ENCODE measurements around the gene NRG3. TPM values are rescaled to one million over a fixed set of nuclear protein-coding genes. Genes with fewer than 3 reads are reported as not detected.

NRG3 gene
- total RNA-seq, 6 experiments from 2014 or later, result not detected

DNA sequence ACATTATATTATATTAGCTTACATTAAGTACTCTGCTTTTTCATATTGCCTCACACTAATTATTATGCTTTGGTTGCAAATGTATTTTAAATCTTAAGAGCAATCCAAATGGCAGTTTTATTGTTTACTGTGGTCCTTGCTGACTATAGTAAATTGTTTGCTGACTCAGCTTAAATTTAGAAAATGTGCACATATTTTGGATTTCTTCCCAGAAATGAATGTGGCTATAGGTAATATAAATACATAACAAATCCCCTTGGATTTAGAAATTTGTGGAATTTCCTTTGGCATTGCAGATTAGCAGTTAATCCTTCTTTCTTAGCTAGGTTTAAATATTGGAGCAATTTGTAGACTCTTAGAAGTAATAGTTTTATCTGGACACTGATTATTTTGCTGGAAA is 565.8 kb downstream of the NRG3 start:
- H3K4me3 Mint-ChIP-seq, result no peak overlapping the region
- no peaks in the 10 kb centered on the region for H3K4me1 Mint-ChIP-seq (ENCODE audit: low read depth)
- DNase-seq, result no peak
- no peaks in the 10 kb centered on the region for H3K27me3 Mint-ChIP-seq (ENCODE audit: insufficient read depth)
- H3K27ac Mint-ChIP-seq, result no peak overlapping the region
- H3K9me3 Mint-ChIP-seq, result peaks cover 16% of the 10 kb centered on the region
- TF ChIP-seq, protein P1, sequence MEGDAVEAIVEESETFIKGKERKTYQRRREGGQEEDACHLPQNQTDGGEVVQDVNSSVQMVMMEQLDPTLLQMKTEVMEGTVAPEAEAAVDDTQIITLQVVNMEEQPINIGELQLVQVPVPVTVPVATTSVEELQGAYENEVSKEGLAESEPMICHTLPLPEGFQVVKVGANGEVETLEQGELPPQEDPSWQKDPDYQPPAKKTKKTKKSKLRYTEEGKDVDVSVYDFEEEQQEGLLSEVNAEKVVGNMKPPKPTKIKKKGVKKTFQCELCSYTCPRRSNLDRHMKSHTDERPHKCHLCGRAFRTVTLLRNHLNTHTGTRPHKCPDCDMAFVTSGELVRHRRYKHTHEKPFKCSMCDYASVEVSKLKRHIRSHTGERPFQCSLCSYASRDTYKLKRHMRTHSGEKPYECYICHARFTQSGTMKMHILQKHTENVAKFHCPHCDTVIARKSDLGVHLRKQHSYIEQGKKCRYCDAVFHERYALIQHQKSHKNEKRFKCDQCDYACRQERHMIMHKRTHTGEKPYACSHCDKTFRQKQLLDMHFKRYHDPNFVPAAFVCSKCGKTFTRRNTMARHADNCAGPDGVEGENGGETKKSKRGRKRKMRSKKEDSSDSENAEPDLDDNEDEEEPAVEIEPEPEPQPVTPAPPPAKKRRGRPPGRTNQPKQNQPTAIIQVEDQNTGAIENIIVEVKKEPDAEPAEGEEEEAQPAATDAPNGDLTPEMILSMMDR (IDR thresholded peaks at IDR 0.05), result no peak
- H3K36me3 Mint-ChIP-seq (ENCODE audit: low read depth), result no peaks in the 10 kb centered on the region

DNA sequence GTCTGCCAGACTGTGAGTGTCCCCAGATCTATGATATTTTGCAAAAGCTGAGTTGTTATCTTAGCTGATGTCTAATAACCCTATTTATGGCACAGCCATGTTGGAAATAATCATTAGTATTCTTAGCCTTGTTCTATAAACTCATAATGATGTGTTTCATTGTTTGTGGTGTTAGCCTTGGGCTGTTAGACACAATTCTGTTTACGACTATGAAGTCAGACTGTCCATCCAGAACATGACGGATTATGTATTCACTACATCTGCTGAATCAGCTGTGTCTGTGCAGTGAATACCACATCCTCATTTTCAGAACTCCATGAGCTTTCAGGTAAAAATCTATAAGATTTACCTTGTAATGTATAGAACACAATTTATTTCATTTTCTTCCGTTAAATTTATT is 577.1 kb downstream of the NRG3 start:
- no peak for DNase-seq
- no peaks in the 10 kb centered on the region for H3K27me3 Mint-ChIP-seq (ENCODE audit: insufficient read depth)
- no peak overlapping the region for H3K4me3 Mint-ChIP-seq
- H3K36me3 Mint-ChIP-seq (ENCODE audit: low read depth), result no peaks in the 10 kb centered on the region
- TF ChIP-seq, protein P1 (IDR thresholded peaks at IDR 0.05), result no peak
- no peak overlapping the region for H3K27ac Mint-ChIP-seq
- H3K9me3 Mint-ChIP-seq, result peaks cover 20% of the 10 kb centered on the region
- no peaks in the 10 kb centered on the region for H3K4me1 Mint-ChIP-seq (ENCODE audit: low read depth)

DNA sequence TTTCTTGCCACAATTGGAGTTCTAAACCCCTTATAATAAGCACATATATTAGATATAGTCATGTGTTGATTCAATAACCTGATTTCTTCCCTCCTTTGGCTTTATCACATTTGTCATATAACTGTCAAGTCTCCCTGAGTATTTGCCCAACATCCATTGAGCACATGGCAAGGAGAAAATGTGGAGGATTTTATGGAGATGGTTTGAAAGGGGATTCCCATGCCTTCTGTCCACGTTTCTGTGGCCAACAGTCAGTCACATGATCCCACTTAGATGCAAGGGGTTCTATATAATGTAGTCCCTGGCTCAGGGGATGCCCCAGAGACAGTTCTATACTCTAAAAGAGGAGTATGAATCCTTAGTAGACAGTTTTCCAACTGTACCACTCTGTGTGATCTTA is 577.7 kb downstream of the NRG3 start:
- TF ChIP-seq, protein P1 (IDR thresholded peaks at IDR 0.05), result no peak
- no peaks in the 10 kb centered on the region for H3K36me3 Mint-ChIP-seq (ENCODE audit: low read depth)
- H3K9me3 Mint-ChIP-seq, result peaks cover 16% of the 10 kb centered on the region
- no peak overlapping the region for H3K4me3 Mint-ChIP-seq
- H3K4me1 Mint-ChIP-seq (ENCODE audit: low read depth), result no peaks in the 10 kb centered on the region
- H3K27me3 Mint-ChIP-seq (ENCODE audit: insufficient read depth), result no peaks in the 10 kb centered on the region
- DNase-seq, result no peak
- no peak overlapping the region for H3K27ac Mint-ChIP-seq

DNA sequence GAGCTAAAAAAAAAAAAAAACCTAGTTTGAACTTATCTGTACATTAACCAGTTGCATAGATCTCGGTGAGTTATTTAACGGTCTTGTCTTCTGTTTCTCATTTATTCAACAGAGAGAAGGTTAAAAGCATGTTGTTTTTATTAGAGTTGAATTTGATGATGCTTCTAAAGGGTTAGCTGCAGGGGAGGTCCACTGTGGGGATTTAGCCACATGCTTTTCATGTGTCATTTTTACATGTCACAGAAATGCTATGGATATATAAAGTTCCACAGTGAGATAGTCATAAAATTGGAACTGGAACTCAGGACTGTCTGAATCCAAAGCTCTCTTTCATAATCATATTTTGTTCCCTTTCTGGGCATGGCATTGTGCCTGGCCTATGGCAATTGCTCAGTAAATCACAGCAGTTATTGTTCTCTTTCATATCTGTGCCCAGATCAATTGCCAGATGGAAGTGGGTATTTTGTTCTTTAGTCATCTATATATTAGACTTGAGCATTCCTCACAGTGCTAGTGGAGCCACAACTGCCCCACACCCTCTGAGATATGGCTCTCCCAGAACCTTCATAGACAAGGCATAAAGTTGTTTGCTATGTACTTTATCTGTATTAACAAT is 578.8 kb downstream of the NRG3 start:
- no peak for DNase-seq
- Mint-ChIP-seq H3K9me3 (peaks cover 16% of the 10 kb centered on the region), H3K36me3 (ENCODE audit: low read depth) (no peaks in the 10 kb centered on the region), H3K4me3 (no peak overlapping the region), H3K27me3 (ENCODE audit: insufficient read depth) (no peaks in the 10 kb centered on the region), H3K27ac (no peak overlapping the region), H3K4me1 (ENCODE audit: low read depth) (no peaks in the 10 kb centered on the region)
- TF ChIP-seq, protein P1 (IDR thresholded peaks at IDR 0.05), result no peak

DNA sequence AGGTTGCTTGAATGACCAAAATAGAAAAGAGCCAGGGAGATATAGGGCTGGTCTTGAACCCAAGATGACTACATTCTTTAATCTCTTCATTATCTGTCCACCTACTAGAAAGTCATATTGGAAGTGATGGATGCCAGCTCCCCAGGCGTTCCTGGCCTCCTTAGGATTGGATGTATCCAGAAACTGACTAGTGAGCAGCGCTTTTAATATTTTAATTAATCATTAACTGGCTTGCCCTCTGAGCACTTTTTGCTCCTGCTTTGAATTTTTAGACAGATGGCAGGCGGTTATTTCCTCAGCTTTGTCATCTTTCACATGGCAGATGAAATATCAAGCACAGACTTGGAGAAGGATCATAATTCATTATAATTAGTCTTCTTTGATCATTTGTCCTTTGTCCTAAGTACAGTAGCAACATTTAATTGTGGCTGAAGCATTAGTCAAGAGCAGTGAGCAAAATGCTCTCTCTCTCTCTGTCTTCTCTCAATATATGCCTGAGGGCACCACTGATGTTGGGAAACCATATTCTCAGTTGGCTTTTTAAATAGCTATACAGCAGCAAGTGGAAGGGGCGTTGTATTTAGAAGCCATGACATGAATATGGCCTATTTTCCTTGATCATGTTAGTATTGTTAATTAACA is 588.0 kb downstream of the NRG3 start:
- no peaks in the 10 kb centered on the region for H3K4me1 Mint-ChIP-seq (ENCODE audit: low read depth)
- no peak overlapping the region for H3K4me3 Mint-ChIP-seq
- H3K36me3 Mint-ChIP-seq (ENCODE audit: low read depth), result no peaks in the 10 kb centered on the region
- no peak overlapping the region for H3K27ac Mint-ChIP-seq
- peaks cover 44% of the 10 kb centered on the region for H3K9me3 Mint-ChIP-seq
- TF ChIP-seq, protein P1 (IDR thresholded peaks at IDR 0.05), result no peak
- DNase-seq, result no peak
- H3K27me3 Mint-ChIP-seq (ENCODE audit: insufficient read depth), result no peaks in the 10 kb centered on the region

Data from HFFc6 (cell line).